ENCODE results near the gene NES.
A peak's percentile ranks its signal among the peaks of the same experiment; 100 is the strongest.
"Not testable (repeated sequence)": the region's sequence is repeated elsewhere in the genome, so short reads cannot be mapped to it uniquely, and the experiment has no call there.

Gene NES

DNA sequence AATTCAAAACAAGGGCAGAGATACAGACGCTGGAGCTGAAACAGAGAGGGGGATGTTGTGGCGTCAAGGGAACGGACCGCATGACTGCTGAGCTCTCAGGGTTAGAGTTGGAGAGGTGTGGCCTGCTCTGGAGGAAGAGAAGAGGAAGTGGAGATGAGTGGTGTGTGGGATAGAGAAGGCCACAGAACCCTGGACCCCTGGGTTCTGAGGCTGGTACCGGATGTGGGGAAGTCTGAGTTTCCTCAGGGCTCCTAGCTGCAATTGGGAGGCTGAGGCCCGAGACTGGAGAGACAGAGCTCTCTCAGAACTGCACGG, 33.5 kb downstream of the NES start:
- Histone ChIP-seq H3K9ac (ENCODE audit: low read depth, low read length) (no peak overlapping the region), H3K27me3 (ENCODE audit: control insufficient read depth, insufficient read depth, low read length) (peaks cover 96% of the 10 kb centered on the region), H3K36me3 (ENCODE audit: control insufficient read depth, insufficient read depth, low read length) (no peaks in the 10 kb centered on the region), H3K4me3 (ENCODE audit: low read depth, low read length) (no peak overlapping the region), H3K4me1 (ENCODE audit: control insufficient read depth, insufficient read depth, low read length) (peaks cover 2% of the 10 kb centered on the region), H3K9me3 (ENCODE audit: control insufficient read depth, insufficient read depth, low read length) (no peaks in the 10 kb centered on the region)

DNA sequence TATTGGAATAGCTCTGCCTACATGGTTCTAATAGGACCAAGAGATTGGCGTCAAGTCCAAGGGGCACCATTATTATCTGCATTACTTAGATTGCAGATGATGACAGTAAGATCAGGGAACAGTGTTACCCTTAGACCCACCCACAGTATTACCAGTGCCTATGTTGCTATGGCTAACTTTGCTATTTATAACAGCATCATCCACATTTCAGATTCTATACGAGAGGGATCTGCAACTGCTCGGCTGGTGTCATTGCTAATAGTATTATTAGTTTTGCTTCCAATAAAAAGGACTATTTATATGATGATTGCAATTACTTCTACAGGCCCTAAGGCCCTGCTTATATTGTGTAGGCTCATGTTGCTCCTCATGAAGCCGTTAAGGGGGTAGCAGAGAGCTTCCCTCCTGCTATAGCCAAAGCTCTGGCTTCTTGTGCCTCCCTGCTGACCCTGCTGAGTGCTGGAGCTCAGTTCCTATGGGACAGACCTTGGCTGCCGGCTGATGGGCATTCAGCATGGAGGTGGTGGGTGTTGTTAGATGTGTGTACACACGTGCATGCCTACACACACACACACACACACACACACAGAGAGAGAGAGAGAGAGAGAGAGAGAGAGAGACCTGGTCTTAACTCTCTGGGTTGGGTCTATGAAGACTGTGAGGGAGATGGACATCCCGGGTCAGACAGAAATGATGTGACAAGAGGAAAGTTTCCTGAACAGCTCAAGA, 34.0 kb downstream of the NES start:
- Histone ChIP-seq H3K4me3 (ENCODE audit: low read depth, low read length) (no peak overlapping the region), H3K27me3 (ENCODE audit: control insufficient read depth, insufficient read depth, low read length) (peaks cover 96% of the 10 kb centered on the region), H3K36me3 (ENCODE audit: control insufficient read depth, insufficient read depth, low read length) (no peaks in the 10 kb centered on the region), H3K9me3 (ENCODE audit: control insufficient read depth, insufficient read depth, low read length) (no peaks in the 10 kb centered on the region), H3K4me1 (ENCODE audit: control insufficient read depth, insufficient read depth, low read length) (peaks cover 2% of the 10 kb centered on the region), H3K9ac (ENCODE audit: low read depth, low read length) (no peak overlapping the region)

DNA sequence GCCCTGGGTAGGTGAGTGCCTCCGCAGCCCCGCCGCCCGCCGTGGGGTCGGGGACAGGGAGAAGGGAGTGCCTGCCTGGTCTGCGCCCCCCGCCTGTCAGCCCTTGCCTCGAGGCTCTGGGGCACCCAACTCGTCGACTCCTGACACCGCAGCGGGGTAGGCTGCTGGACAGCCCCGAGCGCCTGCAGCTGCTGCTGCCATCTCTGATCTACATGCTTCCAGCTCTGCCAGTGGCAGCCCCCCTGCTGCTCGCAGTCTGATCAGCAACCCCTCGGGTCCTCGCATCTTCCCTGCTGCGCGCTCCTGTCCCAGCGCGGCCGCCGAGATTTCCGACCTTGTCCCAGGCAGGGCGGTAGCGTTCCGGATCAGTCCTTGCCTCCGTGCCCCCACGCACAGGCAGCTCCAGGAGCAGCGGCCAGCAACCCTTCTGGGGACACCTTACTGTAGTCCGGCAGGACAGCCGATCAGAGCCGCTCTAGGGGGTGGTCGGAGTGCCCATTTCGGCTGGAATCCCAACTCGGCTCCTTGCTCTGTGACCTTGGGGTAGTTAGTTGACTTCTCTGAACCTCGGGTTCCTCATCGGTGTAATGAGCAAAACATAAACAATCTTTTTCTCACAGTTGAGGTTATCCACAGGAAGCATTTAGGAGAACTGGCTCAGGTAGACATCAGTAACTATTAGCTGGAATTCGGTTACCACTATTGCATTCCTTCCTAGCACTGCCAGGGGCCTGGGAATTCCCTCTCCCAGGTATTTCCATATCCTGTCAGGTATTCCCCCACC, 34.8 kb downstream of the NES start:
- peaks cover 94% of the 10 kb centered on the region for H3K27me3 ChIP-seq (ENCODE audit: control insufficient read depth, insufficient read depth, low read length)
- no peak overlapping the region for H3K9ac ChIP-seq (ENCODE audit: low read depth, low read length)
- no peaks in the 10 kb centered on the region for H3K36me3 ChIP-seq (ENCODE audit: control insufficient read depth, insufficient read depth, low read length)
- peaks cover 2% of the 10 kb centered on the region for H3K4me1 ChIP-seq (ENCODE audit: control insufficient read depth, insufficient read depth, low read length)
- peak overlapping the region; percentile 71 for H3K4me3 ChIP-seq (ENCODE audit: low read depth, low read length)
- no peaks in the 10 kb centered on the region for H3K9me3 ChIP-seq (ENCODE audit: control insufficient read depth, insufficient read depth, low read length)

DNA sequence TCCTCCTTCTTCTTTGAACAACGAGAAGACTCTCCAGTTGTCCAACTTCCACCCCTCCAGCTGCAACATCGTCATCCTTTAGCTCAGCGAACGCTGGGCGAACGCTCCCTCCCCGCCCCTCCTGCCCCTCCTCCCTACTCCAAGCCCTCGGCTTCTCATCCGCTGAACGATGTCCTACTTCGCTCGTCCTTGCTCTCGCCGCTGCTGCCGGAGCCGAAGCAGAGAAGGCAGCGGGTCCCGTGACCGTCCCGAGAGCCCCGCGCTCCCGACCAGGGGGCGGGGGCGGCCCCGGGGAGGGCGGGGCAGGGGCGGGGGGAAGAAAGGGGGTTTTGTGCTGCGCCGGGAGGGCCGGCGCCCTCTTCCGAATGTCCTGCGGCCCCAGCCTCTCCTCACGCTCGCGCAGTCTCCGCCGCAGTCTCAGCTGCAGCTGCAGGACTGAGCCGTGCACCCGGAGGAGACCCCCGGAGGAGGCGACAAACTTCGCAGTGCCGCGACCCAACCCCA, 35.4 kb downstream of the NES start, which contains the start of gene BCAN:
Gene BCAN, plus strand, starts transcription at position 357 of the 504 bp plus-strand sequence. CDS start 3,938 bp downstream, outside the sequence.
- Histone ChIP-seq H3K9me3 (ENCODE audit: control insufficient read depth, insufficient read depth, low read length) (no peaks in the 10 kb centered on the region), H3K9ac (ENCODE audit: low read depth, low read length) (no peak within 1 kb of the TSS), H3K4me1 (ENCODE audit: control insufficient read depth, insufficient read depth, low read length) (peaks cover 2% of the 10 kb centered on the region), H3K27me3 (ENCODE audit: control insufficient read depth, insufficient read depth, low read length) (peaks cover 88% of the 10 kb centered on the region), H3K36me3 (ENCODE audit: control insufficient read depth, insufficient read depth, low read length) (no peaks in the 10 kb centered on the region), H3K4me3 (ENCODE audit: low read depth, low read length) (peak within 1 kb of the TSS; percentile 71)

DNA sequence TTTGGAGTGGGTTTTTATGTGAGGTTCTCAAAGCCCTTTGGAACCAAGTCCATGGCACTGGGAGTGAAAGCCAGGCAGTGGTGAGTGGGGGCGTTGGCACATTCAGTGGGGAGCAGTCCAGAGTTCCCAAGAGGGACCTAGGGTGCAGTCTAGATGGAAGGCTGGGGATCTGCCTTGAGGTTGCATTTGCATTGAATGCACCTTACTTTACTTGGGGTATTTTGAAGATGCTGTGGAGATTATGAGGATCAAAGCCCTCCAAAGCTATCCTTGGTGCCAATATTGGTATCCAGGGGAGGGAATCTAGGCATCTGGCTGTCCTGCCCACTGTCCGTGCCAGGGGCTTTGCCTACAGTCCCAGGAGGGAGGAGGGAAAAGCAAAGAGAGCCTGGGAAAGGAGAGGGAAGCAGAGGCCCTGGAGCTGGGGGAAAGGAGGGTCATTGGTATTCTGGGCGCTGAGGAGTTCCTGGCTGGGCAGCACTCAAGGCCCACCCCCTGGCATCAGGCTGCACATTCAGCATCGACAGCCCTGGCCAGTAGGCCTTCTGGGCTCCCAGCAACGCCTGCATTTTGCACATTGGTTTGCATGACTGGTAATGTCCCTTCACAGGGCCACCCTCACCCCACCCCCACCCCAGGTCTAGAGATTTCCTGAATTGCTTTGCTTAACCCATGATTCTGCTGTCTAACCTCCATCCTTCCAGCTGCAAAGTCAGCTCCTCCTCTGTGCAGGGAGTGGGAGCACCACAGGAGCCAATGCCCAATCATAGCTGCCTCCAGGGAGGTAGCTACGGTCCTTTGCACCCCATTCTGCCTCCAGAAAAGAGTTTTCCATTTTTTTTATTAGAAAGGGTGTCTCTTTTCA, 36.1 kb downstream of the NES start:
- Histone ChIP-seq H3K36me3 (ENCODE audit: control insufficient read depth, insufficient read depth, low read length) (no peaks in the 10 kb centered on the region), H3K27me3 (ENCODE audit: control insufficient read depth, insufficient read depth, low read length) (peaks cover 82% of the 10 kb centered on the region), H3K4me3 (ENCODE audit: low read depth, low read length) (peak overlapping the region; percentile 49), H3K9me3 (ENCODE audit: control insufficient read depth, insufficient read depth, low read length) (no peaks in the 10 kb centered on the region), H3K4me1 (ENCODE audit: control insufficient read depth, insufficient read depth, low read length) (peaks cover 2% of the 10 kb centered on the region), H3K9ac (ENCODE audit: low read depth, low read length) (no peak overlapping the region)

DNA sequence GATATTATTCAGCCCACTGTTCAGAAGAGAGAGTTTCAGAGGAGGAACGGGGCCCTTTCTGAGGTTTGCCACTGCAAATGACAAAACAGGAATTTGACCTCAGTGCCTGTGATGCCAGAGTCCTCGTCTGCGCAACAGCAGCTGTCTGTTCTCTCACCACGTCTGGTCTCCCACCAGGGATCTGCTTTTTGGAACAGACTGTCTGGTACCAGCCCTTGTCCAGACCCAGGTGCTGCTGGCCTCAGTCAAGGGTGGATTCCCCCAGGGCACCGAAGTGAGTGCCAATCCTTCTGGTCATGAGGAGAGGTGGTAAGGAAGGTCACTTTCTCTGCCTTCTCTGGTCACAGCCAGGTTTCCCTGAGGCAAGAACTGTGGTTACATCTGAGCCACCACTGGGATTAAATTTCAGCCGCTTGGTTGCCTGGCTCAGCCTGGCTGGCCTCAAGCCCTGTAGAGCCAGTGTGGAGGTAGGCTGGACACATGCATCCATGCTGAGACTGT, 37.6 kb downstream of the NES start:
- Histone ChIP-seq H3K27me3 (ENCODE audit: control insufficient read depth, insufficient read depth, low read length) (peaks cover 80% of the 10 kb centered on the region), H3K9ac (ENCODE audit: low read depth, low read length) (no peak overlapping the region), H3K4me3 (ENCODE audit: low read depth, low read length) (no peak overlapping the region), H3K4me1 (ENCODE audit: control insufficient read depth, insufficient read depth, low read length) (peaks cover 2% of the 10 kb centered on the region), H3K9me3 (ENCODE audit: control insufficient read depth, insufficient read depth, low read length) (no peaks in the 10 kb centered on the region), H3K36me3 (ENCODE audit: control insufficient read depth, insufficient read depth, low read length) (no peaks in the 10 kb centered on the region)

DNA sequence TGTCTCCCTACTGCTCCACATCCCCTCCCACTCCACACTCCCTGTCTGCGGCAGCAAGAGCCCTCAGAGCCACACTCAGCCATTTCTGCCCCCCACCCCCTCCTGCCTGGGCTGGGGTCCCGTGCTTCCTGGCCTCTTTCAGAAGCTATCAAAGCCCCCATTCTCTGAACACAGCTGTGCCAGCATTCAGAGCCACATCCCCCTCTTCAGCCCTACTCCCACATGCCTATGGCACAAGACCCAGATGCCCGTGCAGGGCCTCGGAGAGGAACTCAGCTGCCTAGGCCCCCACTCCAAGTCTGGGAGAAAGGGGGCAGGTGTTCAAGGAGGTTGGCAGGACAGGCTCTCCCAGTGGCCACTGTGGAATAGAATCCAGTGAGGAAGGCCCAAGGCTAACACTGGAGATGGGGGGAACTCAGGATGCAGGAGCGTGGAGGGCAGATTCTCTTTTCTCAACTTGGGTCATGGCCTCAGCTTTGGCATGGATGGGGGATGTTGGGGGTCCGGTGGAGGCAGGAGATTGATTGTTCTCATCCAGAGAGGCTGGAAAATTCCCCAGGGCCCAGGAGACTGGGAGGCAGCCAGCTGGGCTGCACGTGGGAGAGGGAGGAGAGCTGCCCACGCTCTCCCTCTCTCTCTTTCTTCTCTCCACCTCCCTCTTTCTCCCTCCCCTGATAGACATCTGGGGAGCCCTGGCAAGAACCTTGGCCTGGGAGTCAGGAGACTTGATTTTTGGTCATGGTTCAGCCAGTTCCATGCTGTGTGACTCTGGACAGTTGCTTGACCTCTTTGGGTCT, 38.8 kb downstream of the NES start:
- Histone ChIP-seq H3K36me3 (ENCODE audit: control insufficient read depth, insufficient read depth, low read length) (no peaks in the 10 kb centered on the region), H3K4me3 (ENCODE audit: low read depth, low read length) (no peak overlapping the region), H3K27me3 (ENCODE audit: control insufficient read depth, insufficient read depth, low read length) (peaks cover 76% of the 10 kb centered on the region), H3K9ac (ENCODE audit: low read depth, low read length) (no peak overlapping the region), H3K9me3 (ENCODE audit: control insufficient read depth, insufficient read depth, low read length) (no peaks in the 10 kb centered on the region), H3K4me1 (ENCODE audit: control insufficient read depth, insufficient read depth, low read length) (peaks cover 2% of the 10 kb centered on the region)

DNA sequence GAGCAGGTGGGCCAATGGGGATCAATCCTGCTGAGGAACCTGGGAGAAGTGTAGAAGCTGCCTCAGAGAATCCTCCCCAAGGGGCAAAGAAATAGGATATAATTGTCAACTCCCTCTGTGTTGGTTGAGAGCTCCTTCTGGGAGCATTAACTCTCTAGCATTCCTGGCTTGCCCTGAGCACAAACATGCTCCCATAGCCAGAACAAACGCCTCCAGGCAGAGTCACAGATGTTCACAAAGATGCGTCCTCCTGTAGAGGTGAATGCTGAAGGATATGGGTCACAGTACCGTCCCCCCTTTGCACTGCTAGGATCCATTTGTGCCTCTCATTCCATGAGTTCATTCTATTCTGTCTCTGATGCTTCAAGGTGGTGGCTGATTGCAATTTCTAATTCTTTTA, 44.9 kb downstream of the NES start:
- no peak overlapping the region for H3K4me3 ChIP-seq (ENCODE audit: low read depth, low read length)
- no peaks in the 10 kb centered on the region for H3K9me3 ChIP-seq (ENCODE audit: control insufficient read depth, insufficient read depth, low read length)
- H3K27me3 ChIP-seq (ENCODE audit: control insufficient read depth, insufficient read depth, low read length): peaks cover 24% of the 10 kb centered on the region
- no peak overlapping the region for H3K9ac ChIP-seq (ENCODE audit: low read depth, low read length)
- H3K4me1 ChIP-seq (ENCODE audit: control insufficient read depth, insufficient read depth, low read length): no peaks in the 10 kb centered on the region
- H3K36me3 ChIP-seq (ENCODE audit: control insufficient read depth, insufficient read depth, low read length): no peaks in the 10 kb centered on the region

DNA sequence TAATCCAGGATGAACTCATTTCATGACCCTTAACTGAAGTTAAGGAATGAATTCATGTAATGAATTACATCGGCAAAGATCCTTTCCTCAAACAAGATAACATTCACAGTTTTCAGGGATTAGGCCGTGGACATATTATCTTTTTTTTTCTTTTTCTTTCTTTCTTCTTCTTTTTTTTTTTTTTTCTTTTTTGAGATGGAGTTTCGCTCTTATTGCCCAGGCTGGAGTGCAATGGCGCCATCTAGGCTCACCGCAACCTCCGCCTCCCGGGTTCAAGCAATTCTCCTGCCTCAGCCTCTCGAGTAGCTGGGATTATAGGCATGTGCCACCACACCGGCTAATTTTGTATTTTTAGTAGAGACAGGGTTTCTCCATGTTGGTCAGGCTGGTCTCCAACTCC, 46.1 kb downstream of the NES start:
- not testable (repeated sequence) for H3K4me1 ChIP-seq (ENCODE audit: control insufficient read depth, insufficient read depth, low read length); H3K4me3 ChIP-seq (ENCODE audit: low read depth, low read length); H3K36me3 ChIP-seq (ENCODE audit: control insufficient read depth, insufficient read depth, low read length); H3K9ac ChIP-seq (ENCODE audit: low read depth, low read length); H3K9me3 ChIP-seq (ENCODE audit: control insufficient read depth, insufficient read depth, low read length)
- peaks cover 30% of the 10 kb centered on the region for H3K27me3 ChIP-seq (ENCODE audit: control insufficient read depth, insufficient read depth, low read length)

DNA sequence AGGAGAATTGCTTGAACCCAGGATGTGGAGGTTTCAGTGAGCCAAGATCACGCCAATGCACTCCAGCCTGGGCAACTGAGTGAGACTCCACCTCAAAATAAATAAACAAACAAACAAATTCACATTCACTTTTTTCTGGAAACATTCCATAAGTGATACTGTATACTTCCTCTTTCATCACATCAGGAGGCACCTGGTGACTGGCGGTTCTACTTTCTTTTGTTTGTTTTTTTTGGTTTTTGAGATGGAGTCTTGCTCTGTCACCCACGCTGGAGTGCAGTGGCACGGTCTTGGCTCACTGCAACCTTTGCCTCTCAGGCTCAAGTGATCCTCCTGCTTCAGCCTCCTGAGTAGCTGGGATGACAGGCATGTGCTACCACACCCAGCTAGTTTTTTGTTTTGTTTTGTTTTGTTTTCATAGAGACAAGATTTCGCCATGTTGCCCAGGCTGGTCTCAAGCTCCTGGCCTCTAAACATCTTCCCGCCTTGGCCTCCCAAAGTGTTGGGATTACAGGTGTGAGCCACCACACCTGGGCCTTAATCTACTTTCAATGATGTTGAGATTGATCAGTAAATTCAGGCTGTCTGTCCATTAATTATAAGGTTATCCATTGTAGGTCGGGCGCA, 47.3 kb downstream of the NES start:
- Histone ChIP-seq H3K9me3 (ENCODE audit: control insufficient read depth, insufficient read depth, low read length) (no peaks in the 10 kb centered on the region), H3K36me3 (ENCODE audit: control insufficient read depth, insufficient read depth, low read length) (no peaks in the 10 kb centered on the region), H3K9ac (ENCODE audit: low read depth, low read length) (no peak overlapping the region), H3K4me1 (ENCODE audit: control insufficient read depth, insufficient read depth, low read length) (no peaks in the 10 kb centered on the region), H3K27me3 (ENCODE audit: control insufficient read depth, insufficient read depth, low read length) (peaks cover 31% of the 10 kb centered on the region), H3K4me3 (ENCODE audit: low read depth, low read length) (no peak overlapping the region)

Data from iPS-15b (cell line).